WTC11 (cell line): ENCODE measurements around the gene IPO4.

Source experiments
- ATF1 ChIP-seq: sonication (generic); formaldehyde crosslinking; IDR thresholded peaks from 2 replicates; pipeline ENCODE4 v1.8.1; 2023; ENCODE audit warnings: mild to moderate bottlenecking, moderate library complexity, missing genetic modification reagents
- GRHL2 ChIP-seq: fragments of 250-450 bp; sonication (Bioruptor Pico); IDR thresholded peaks from 2 replicates; pipeline ENCODE4 v1.8.0; 2022; ENCODE audit warnings: mild to moderate bottlenecking, moderate library complexity; ENCODE audit not compliant: insufficient replicate concordance, severe bottlenecking
- NR2C2 ChIP-seq: sonication (generic); formaldehyde crosslinking; IDR thresholded peaks from 2 replicates; pipeline ENCODE4 v1.8.0; 2022; ENCODE audit warnings: mild to moderate bottlenecking, missing genetic modification reagents
- PRRX2 ChIP-seq: fragments of 250-450 bp; sonication (Bioruptor Pico); IDR thresholded peaks from 2 replicates; pipeline ENCODE4 v1.8.0; 2021; ENCODE audit warnings: mild to moderate bottlenecking
- ZNF219 ChIP-seq: sonication (generic); formaldehyde crosslinking; IDR thresholded peaks from 2 replicates; pipeline ENCODE4 v1.8.0; 2023; ENCODE audit warnings: missing genetic modification reagents, mild to moderate bottlenecking, borderline replicate concordance
- ZNF232 ChIP-seq: sonication (generic); formaldehyde crosslinking; IDR thresholded peaks from 2 replicates; pipeline ENCODE4 v1.8.0; 2022; ENCODE audit warnings: mild to moderate bottlenecking, missing genetic modification reagents
- TF ChIP-seq, protein P1 (sequence below): fragments of 200-600 bp; IDR thresholded peaks from 2 replicates; pipeline ENCODE4 v1.8.0; 2022; ENCODE audit warnings: antibody characterized with exemption
- TF ChIP-seq, protein P2 (sequence below): sonication (generic); formaldehyde crosslinking; IDR thresholded peaks from 2 replicates; pipeline ENCODE4 v1.8.0; 2022; ENCODE audit warnings: missing genetic modification reagents
- TF ChIP-seq, protein P3 (sequence below): sonication (generic); formaldehyde crosslinking; IDR thresholded peaks from 2 replicates; pipeline ENCODE4 v1.8.1; 2022; ENCODE audit warnings: low read depth, missing genetic modification reagents, borderline replicate concordance
- TF ChIP-seq, protein P4 (sequence below): sonication (generic); formaldehyde crosslinking; IDR thresholded peaks from 2 replicates; pipeline ENCODE4 v1.8.0; 2022; ENCODE audit warnings: mild to moderate bottlenecking, missing genetic modification reagents

DNA sequence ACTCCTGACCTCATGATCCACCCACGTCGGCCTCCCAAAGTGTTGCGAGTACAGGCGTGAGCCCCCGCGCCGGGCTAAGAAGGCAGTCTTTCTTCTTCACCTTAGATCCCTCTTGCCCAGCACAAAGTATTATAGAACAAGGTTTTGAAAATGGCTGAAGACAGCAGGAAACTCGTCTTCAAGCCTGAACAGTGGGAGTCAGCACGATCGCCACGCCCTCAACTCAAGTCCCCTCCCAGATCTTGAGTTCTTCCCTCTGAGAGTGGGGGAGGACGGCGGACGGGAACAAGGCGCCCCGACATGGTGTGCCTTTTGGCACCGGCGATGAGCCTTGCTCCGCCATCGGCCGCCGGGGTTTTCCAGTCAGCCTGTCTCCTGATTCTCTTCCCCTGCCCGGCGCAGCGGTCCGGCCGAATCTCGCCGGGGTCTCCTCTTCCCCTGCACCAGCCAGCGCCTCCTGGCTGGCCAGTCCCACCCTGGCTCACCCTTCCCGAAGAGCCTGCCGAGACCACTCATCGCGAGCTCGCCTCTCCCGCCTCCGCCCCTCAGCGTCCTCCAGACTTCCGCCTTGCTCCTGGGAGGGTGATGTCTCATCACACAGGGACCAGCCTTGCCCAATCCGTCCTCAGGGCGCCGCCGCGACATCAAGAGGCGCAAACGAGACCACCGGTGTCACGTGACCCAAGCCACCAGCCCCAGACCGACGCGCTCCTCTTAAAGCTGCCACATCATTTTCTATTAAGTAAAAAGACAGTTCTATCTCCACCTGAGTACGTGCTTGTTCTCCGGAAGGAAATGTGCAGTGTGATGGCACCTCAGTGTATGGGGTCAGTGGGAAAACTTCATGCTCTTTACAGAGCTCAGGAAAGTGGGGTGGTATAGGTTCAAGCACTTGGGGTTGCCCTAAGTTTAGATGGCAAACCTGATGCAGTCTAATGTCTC is 24.6 kb upstream of the IPO4 start, which contains the start of gene CHMP4A:
- TF ChIP-seq, protein P1, sequence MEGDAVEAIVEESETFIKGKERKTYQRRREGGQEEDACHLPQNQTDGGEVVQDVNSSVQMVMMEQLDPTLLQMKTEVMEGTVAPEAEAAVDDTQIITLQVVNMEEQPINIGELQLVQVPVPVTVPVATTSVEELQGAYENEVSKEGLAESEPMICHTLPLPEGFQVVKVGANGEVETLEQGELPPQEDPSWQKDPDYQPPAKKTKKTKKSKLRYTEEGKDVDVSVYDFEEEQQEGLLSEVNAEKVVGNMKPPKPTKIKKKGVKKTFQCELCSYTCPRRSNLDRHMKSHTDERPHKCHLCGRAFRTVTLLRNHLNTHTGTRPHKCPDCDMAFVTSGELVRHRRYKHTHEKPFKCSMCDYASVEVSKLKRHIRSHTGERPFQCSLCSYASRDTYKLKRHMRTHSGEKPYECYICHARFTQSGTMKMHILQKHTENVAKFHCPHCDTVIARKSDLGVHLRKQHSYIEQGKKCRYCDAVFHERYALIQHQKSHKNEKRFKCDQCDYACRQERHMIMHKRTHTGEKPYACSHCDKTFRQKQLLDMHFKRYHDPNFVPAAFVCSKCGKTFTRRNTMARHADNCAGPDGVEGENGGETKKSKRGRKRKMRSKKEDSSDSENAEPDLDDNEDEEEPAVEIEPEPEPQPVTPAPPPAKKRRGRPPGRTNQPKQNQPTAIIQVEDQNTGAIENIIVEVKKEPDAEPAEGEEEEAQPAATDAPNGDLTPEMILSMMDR, result no peak
- no peak for TF ChIP-seq ZNF219 (CRISPR knock-in tag)
- no peak for TF ChIP-seq GRHL2 (CRISPR knock-in tag)
- 0 out of 2 replicates have a peak, but pooled peaks have one; percentile 57 for TF ChIP-seq ATF1 (CRISPR knock-in tag)
- TF ChIP-seq NR2C2 (CRISPR knock-in tag), result 0 out of 2 replicates have a peak, but pooled peaks have one; percentile 38
- TF ChIP-seq, protein P2, sequence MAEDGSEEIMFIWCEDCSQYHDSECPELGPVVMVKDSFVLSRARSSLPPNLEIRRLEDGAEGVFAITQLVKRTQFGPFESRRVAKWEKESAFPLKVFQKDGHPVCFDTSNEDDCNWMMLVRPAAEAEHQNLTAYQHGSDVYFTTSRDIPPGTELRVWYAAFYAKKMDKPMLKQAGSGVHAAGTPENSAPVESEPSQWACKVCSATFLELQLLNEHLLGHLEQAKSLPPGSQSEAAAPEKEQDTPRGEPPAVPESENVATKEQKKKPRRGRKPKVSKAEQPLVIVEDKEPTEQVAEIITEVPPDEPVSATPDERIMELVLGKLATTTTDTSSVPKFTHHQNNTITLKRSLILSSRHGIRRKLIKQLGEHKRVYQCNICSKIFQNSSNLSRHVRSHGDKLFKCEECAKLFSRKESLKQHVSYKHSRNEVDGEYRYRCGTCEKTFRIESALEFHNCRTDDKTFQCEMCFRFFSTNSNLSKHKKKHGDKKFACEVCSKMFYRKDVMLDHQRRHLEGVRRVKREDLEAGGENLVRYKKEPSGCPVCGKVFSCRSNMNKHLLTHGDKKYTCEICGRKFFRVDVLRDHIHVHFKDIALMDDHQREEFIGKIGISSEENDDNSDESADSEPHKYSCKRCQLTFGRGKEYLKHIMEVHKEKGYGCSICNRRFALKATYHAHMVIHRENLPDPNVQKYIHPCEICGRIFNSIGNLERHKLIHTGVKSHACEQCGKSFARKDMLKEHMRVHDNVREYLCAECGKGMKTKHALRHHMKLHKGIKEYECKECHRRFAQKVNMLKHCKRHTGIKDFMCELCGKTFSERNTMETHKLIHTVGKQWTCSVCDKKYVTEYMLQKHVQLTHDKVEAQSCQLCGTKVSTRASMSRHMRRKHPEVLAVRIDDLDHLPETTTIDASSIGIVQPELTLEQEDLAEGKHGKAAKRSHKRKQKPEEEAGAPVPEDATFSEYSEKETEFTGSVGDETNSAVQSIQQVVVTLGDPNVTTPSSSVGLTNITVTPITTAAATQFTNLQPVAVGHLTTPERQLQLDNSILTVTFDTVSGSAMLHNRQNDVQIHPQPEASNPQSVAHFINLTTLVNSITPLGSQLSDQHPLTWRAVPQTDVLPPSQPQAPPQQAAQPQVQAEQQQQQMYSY, result no peak
- TF ChIP-seq, protein P3, sequence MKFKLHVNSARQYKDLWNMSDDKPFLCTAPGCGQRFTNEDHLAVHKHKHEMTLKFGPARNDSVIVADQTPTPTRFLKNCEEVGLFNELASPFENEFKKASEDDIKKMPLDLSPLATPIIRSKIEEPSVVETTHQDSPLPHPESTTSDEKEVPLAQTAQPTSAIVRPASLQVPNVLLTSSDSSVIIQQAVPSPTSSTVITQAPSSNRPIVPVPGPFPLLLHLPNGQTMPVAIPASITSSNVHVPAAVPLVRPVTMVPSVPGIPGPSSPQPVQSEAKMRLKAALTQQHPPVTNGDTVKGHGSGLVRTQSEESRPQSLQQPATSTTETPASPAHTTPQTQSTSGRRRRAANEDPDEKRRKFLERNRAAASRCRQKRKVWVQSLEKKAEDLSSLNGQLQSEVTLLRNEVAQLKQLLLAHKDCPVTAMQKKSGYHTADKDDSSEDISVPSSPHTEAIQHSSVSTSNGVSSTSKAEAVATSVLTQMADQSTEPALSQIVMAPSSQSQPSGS, result no peak
- TF ChIP-seq, protein P4, sequence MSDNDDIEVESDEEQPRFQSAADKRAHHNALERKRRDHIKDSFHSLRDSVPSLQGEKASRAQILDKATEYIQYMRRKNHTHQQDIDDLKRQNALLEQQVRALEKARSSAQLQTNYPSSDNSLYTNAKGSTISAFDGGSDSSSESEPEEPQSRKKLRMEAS (CRISPR knock-in tag), result peak; percentile 91
- no peak for TF ChIP-seq PRRX2
- peak; percentile 73 for TF ChIP-seq ZNF232
